Nephron (organoid): ENCODE data around the gene TMEM121.
"Not testable (repeated sequence)": the region's sequence is repeated elsewhere in the genome, so short reads cannot be mapped to it uniquely, and the experiment has no call there.

Experiments
- H3K27ac Mint-ChIP-seq, 3 experiments: 2 replicates each; pipeline ENCODE4 v1.8.0; 2020; ENCODE audit warnings: mixed read lengths in 3 of 3, mild to moderate bottlenecking in 2 of 3, moderate library complexity in 1 of 3
- H3K27me3 Mint-ChIP-seq: 2 replicates; pipeline ENCODE4 v1.8.0; 2021; ENCODE audit warnings: low read depth, mild to moderate bottlenecking, moderate library complexity, mixed read lengths
- H3K36me3 Mint-ChIP-seq: 2 replicates; pipeline ENCODE4 v1.8.0; 2020; ENCODE audit warnings: low read depth, mixed read lengths
- H3K4me1 Mint-ChIP-seq: 2 replicates; pipeline ENCODE4 v1.8.0; 2020; ENCODE audit warnings: mixed read lengths
- H3K4me3 Mint-ChIP-seq, 3 experiments: 2 replicates each; pipeline ENCODE4 v1.8.0; 2020; ENCODE audit warnings: mild to moderate bottlenecking in 3 of 3, mixed read lengths in 3 of 3, moderate library complexity in 2 of 3
- H3K9me3 Mint-ChIP-seq: 2 replicates; pipeline ENCODE4 v1.8.0; 2020; ENCODE audit warnings: mixed read lengths
- TF ChIP-seq, protein P1 (sequence below), 3 experiments: fragments of 200-600 bp; sonication (generic); IDR thresholded peaks; one replicate each; pipeline ENCODE4 v1.5.0; 2021; ENCODE audit warnings: antibody characterized with exemption in 3 of 3; ENCODE audit not compliant: unreplicated experiment in 3 of 3

Gene TMEM121

DNA sequence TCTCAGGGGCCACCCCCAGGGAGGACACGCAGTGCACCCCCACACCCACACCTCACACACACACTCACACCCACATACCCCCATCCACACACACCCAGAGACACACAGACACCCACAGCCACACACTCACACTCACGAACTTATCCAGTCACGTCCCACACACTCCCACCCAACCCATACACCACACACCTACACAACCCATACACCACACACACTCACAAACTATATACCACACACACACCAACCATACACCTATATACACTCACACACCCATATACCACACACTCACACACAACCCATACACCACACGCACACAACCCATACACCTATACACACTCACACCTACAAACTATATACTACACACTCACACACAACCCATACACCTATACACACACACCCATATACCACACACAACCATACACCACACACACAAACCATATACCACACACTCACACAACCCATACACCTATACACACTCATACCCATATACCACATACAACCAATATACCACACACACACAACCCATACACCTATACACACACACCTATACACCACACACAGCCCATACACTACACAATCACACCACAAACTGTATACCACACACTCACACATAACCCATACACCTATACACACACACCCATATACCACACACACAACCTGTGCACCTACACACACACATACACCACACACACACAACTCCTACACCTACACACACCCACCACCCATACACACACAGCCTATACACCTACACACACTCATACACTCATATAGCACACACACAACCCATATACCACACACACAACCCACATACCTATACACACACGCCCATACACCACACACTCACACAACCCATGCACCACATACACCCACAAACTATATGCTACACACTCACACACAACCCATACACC, 42.7 kb downstream of the TMEM121 start:
- Mint-ChIP-seq H3K36me3 (peaks cover 22% of the 10 kb centered on the region), H3K4me1 (no peaks in the 10 kb centered on the region), H3K4me3 (no peak overlapping the region), H3K9me3 (peaks cover 44% of the 10 kb centered on the region), H3K27ac (no peak overlapping the region), H3K27me3 (no peaks in the 10 kb centered on the region)
- TF ChIP-seq, protein P1, sequence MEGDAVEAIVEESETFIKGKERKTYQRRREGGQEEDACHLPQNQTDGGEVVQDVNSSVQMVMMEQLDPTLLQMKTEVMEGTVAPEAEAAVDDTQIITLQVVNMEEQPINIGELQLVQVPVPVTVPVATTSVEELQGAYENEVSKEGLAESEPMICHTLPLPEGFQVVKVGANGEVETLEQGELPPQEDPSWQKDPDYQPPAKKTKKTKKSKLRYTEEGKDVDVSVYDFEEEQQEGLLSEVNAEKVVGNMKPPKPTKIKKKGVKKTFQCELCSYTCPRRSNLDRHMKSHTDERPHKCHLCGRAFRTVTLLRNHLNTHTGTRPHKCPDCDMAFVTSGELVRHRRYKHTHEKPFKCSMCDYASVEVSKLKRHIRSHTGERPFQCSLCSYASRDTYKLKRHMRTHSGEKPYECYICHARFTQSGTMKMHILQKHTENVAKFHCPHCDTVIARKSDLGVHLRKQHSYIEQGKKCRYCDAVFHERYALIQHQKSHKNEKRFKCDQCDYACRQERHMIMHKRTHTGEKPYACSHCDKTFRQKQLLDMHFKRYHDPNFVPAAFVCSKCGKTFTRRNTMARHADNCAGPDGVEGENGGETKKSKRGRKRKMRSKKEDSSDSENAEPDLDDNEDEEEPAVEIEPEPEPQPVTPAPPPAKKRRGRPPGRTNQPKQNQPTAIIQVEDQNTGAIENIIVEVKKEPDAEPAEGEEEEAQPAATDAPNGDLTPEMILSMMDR (IDR thresholded peaks at IDR 0.05; ENCODE audit: unreplicated experiment in 3 of 3) = no peak

DNA sequence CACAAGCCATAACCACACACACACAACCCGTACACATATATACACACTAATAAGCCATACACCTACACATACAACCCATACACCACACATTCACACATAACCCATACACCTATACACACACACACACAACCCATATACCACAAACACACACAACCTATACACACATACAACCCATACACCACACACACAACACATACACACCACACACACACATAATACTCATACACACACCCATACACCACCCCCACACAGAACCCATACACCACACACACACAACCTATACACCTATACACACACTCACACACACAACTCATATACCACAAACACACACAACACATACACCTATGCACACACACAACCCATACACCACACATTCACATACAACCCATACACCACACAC, 44.1 kb downstream of the TMEM121 start:
- Mint-ChIP-seq H3K36me3 (peaks cover 18% of the 10 kb centered on the region), H3K4me1 (no peaks in the 10 kb centered on the region), H3K4me3 (no peak overlapping the region), H3K27ac (no peak overlapping the region), H3K27me3 (no peaks in the 10 kb centered on the region), H3K9me3 (peaks cover 38% of the 10 kb centered on the region)
- TF ChIP-seq, protein P1 (IDR thresholded peaks at IDR 0.05; ENCODE audit: unreplicated experiment in 3 of 3) = no peak

DNA sequence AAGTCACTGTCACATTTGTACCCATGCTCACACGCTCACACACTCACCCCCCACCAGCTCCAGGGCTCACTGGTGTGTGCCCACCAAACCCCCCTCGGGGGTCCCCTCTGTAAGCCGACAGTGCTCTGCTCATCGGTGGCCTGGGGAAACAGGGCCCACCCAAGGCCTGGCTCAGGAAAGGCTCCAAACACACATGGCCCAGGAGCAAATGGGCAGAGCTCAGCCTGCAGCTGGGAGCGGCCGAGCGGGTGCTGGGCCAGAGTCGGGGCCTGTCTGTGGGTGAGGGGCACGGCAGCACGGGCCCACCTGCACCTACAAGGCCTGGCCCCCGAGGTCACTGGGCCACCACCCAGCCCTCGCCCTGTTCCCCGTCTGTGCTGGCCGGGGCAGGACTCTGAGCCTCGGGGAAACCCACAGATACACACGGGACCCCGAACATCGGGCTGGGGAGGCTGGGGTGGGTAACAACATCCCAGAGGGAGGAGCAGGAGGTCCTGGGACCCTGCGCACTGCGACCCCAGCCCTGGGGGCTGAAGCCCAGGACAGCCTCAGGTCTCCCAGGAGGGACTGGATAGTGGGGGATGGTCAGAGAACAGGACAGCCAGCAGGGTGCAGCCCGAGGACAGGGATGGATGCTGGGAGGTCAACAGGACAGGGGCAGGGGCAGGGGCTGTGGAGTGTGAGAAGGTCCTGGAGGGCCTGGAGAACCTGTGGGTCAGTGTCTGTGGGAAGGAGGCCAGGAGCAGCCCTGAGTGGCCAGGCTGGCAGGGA, 45.0 kb downstream of the TMEM121 start:
- peaks cover 42% of the 10 kb centered on the region for H3K9me3 Mint-ChIP-seq
- H3K4me3 Mint-ChIP-seq, H3K27ac Mint-ChIP-seq, H3K27me3 Mint-ChIP-seq, H3K4me1 Mint-ChIP-seq: not testable (repeated sequence)
- peaks cover 22% of the 10 kb centered on the region for H3K36me3 Mint-ChIP-seq

DNA sequence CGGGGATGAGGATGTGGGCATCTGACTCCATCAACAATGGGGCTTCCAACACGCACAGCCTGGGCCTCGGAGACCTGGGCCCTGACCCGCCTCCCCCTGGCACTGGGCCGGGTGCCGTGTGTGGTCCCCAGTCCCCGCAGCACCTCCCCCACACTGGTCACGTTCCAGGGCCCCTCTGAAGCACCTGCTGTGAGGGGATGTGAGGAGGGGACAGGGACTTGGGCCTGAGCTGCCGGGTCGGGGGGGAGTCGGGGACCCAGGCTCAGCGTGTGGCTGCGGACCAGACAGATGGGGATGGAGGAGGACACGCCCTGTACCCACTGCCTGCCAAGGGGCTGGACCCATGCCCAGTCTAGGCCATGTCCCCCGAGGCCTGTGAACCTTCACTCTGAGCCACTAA, 45.7 kb downstream of the TMEM121 start:
- not testable (repeated sequence) for H3K4me3 Mint-ChIP-seq, H3K27me3 Mint-ChIP-seq, H3K27ac Mint-ChIP-seq, H3K4me1 Mint-ChIP-seq
- H3K36me3 Mint-ChIP-seq = peaks cover 28% of the 10 kb centered on the region
- H3K9me3 Mint-ChIP-seq = peaks cover 48% of the 10 kb centered on the region

DNA sequence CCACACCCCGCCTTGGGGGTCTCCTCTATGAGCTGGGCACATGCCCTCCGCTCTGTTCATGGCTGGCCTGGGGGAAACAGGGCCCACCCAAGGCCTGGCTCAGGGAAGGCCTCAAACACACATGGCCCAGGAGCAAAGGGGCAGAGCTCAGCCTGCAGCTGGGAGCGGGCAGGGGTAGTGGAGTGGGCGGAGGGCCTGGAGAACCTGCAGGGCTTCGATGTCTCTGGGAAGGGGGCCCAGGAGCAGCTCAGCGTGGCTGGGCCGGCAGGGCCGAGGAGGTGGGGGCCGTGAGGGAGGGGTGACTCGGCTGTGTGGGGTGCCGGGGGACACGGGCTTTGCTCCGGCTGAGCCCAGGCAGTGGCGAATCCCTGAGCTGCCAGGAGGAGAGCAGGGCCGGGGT, 47.5 kb downstream of the TMEM121 start:
- H3K4me3 Mint-ChIP-seq, H3K4me1 Mint-ChIP-seq, H3K27ac Mint-ChIP-seq, H3K27me3 Mint-ChIP-seq: not testable (repeated sequence)
- Mint-ChIP-seq H3K9me3 (peaks cover 51% of the 10 kb centered on the region), H3K36me3 (peaks cover 30% of the 10 kb centered on the region)

DNA sequence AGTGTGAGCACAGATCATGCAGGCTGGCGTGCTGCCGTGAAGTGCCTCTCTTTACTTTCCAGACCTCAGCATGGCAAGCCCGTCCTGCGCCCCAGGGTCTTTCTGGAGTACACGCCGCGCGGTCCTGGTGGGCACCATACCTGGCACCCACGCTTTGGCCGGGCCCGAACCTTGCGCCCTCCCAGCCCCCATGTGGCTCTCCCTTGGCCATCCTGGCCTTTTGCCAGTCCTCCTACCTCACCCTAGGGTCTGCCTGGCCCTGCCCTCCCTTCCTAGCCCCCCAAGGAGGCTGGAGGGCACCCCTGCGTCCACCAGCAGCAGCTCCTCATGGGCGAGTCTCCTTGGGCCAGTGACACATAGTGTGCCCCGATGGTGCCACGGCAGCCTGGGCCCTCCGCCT, 48.0 kb downstream of the TMEM121 start:
- H3K4me1 Mint-ChIP-seq, H3K27ac Mint-ChIP-seq, H3K4me3 Mint-ChIP-seq, H3K27me3 Mint-ChIP-seq: not testable (repeated sequence)
- peaks cover 25% of the 10 kb centered on the region for H3K36me3 Mint-ChIP-seq
- peaks cover 45% of the 10 kb centered on the region for H3K9me3 Mint-ChIP-seq

DNA sequence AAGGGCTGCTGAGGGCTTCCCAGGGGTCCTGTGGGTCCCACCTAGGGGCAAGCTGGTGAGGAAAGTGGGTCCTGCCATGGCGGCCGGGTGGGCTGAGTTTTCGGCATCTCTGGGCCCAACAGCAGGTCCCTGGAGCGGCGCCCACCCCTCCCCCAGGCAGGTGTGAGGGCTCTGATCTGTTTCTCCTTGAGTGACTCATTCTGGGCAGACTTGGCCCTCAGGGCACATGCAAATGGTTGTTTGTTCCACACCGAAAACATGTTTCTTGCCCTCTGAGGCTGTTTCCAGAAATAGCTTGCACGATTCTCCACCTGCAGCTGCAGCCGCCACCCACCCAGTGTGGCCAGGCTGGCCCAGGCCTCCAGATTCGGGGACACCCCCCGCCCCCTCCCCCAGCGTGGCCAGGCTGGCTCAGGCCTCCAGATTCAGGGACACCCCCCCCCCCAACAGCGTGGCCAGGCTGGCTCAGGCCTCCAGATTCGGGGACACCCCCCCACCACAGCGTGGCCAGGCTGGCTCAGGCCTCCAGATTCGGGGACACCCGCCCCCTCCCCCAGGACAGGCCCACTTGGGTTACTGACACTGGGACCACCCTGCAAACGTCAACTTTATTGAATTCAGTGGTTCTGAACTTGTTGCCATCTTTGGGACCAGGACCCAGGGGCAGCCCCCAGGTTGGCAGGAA, 48.8 kb downstream of the TMEM121 start:
- not testable (repeated sequence) for H3K27ac Mint-ChIP-seq, H3K27me3 Mint-ChIP-seq, H3K4me3 Mint-ChIP-seq, H3K4me1 Mint-ChIP-seq
- peaks cover 38% of the 10 kb centered on the region for H3K9me3 Mint-ChIP-seq
- H3K36me3 Mint-ChIP-seq = peaks cover 25% of the 10 kb centered on the region

DNA sequence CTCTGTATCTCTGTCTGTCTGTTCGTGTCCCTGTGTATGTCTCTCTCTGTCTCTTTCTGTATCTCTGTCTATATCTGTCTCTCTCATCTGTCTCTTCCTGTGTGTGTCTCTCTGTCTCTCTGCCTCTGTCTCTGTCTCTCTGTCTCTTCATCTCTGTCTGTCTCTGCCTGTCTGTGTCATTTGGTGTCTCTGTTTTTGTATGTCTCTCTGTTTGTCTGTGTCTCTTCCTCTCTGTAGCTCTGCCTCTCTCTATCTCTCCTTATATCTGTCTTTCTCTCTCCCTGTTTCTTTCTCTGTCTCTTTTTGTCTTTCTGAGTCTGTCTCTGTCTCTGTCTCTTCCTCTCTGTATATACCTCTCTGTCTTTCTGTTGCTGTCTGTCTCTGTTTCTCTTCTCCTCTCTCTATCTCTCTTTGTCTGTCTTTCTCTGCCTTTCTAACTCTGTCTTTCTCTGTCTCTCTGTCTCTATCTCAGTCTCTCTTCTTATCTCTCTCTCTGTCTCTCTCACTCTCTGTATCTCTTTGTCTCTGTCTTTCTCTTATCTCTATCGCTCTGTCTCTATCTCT, 50.2 kb downstream of the TMEM121 start:
- H3K27ac Mint-ChIP-seq = no peak overlapping the region
- peaks cover 39% of the 10 kb centered on the region for H3K9me3 Mint-ChIP-seq
- TF ChIP-seq, protein P1 (IDR thresholded peaks at IDR 0.05; ENCODE audit: unreplicated experiment in 3 of 3) = no peak
- no peaks in the 10 kb centered on the region for H3K4me1 Mint-ChIP-seq
- H3K27me3 Mint-ChIP-seq = no peaks in the 10 kb centered on the region
- no peak overlapping the region for H3K4me3 Mint-ChIP-seq
- H3K36me3 Mint-ChIP-seq = peaks cover 32% of the 10 kb centered on the region
